Neural cell (in vitro differentiated cells): ENCODE data around the gene FOSL2. TPM values are rescaled to one million over a fixed set of nuclear protein-coding genes. Genes with fewer than 3 reads are reported as not detected.

Experiments used
- H2AFZ ChIP-seq: fragments of 200-600, 300-800 bp; sonication (generic), shearing (Covaris generic); 2 replicates; pipeline ENCODE4 v1.6.0; 2014; ENCODE audit warnings: low read depth, mild to moderate bottlenecking, antibody characterized with exemption, low read length, moderate library complexity
- H3F3A ChIP-seq: fragments of 200-600 bp; shearing (Covaris generic); 2 replicates; pipeline ENCODE4 v1.6.1; 2016; ENCODE audit warnings: mild to moderate bottlenecking, moderate library complexity, mixed read lengths, antibody characterized with exemption, low read length; ENCODE audit not compliant: insufficient read depth, poor library complexity, severe bottlenecking
- H3K27ac ChIP-seq: fragments of 200-600, 300-800 bp; sonication (generic), shearing (Covaris generic); 2 replicates; pipeline ENCODE4 v1.5.1; 2014; ENCODE audit warnings: mild to moderate bottlenecking, low read length, moderate library complexity
- H3K27me3 ChIP-seq: fragments of 300-800, 200-600 bp; sonication (generic), shearing (Covaris generic); 2 replicates; pipeline ENCODE4 v1.6.0; 2014; ENCODE audit warnings: mild to moderate bottlenecking, low read depth, low read length, moderate library complexity; ENCODE audit not compliant: insufficient read depth
- H3K36me3 ChIP-seq: fragments of 300-800, 200-600 bp; sonication (generic), shearing (Covaris generic); 2 replicates; pipeline ENCODE4 v1.5.1; 2014; ENCODE audit warnings: mild to moderate bottlenecking, antibody characterized with exemption, low read length, moderate library complexity; ENCODE audit not compliant: insufficient read depth
- H3K4me2 ChIP-seq: fragments of 300-800, 200-600 bp; sonication (generic), shearing (Covaris generic); 2 replicates; pipeline ENCODE4 v1.6.0; 2014; ENCODE audit warnings: mild to moderate bottlenecking, low read length
- H3K4me3 ChIP-seq: fragments of 300-800, 200-600 bp; sonication (generic), shearing (Covaris generic); 2 replicates; pipeline ENCODE4 v1.5.1; 2014; ENCODE audit warnings: mild to moderate bottlenecking, low read length, moderate library complexity
- H3K79me2 ChIP-seq: fragments of 200-600 bp; shearing (Covaris generic); replicated peaks from 2 replicates; pipeline ENCODE4 v1.6.0; 2014; ENCODE audit warnings: mild to moderate bottlenecking, low read length, moderate library complexity; ENCODE audit not compliant: insufficient read depth
- H3K9ac ChIP-seq: fragments of 300-800, 200-600 bp; sonication (generic), shearing (Covaris generic); 2 replicates; pipeline ENCODE4 v1.6.1; 2016; ENCODE audit warnings: mild to moderate bottlenecking, low read length, mixed read lengths
- H3K9me2 ChIP-seq: fragments of 200-600 bp; shearing (Covaris generic); 2 replicates; pipeline ENCODE4 v1.6.1; 2016; ENCODE audit warnings: mild to moderate bottlenecking, low read length, mixed read lengths; ENCODE audit not compliant: insufficient read depth
- H3K9me3 ChIP-seq: fragments of 200-600, 300-800 bp; sonication (generic), shearing (Covaris generic); 2 replicates; pipeline ENCODE4 v1.6.1; 2016; ENCODE audit warnings: mild to moderate bottlenecking, mixed run types, low read length, moderate library complexity, mixed read lengths
- H4K20me1 ChIP-seq: fragments of 200-600 bp; shearing (Covaris generic); 2 replicates; pipeline ENCODE4 v1.6.1; 2016; ENCODE audit warnings: mild to moderate bottlenecking, mixed run types; ENCODE audit not compliant: insufficient read depth
- EP300 ChIP-seq: fragments of 450-650 bp; conservative IDR thresholded peaks from 2 replicates; pipeline ENCODE4 v1.6.1; 2014; ENCODE audit warnings: antibody characterized with exemption, mild to moderate bottlenecking, moderate library complexity; ENCODE audit not compliant: poor library complexity, severe bottlenecking
- EZH2 ChIP-seq: fragments of 200-600, 300-800 bp; shearing (Covaris generic), sonication (generic); IDR thresholded peaks from 2 replicates; pipeline ENCODE4 v1.6.1; 2014; ENCODE audit warnings: antibody characterized with exemption, low read length, borderline replicate concordance, mild to moderate bottlenecking; ENCODE audit not compliant: insufficient read depth, poor library complexity, severe bottlenecking
- MXI1 ChIP-seq: fragments of 450-650 bp; conservative IDR thresholded peaks from 2 replicates; pipeline ENCODE4 v1.6.1; 2014; ENCODE audit warnings: antibody characterized with exemption, mild to moderate bottlenecking; ENCODE audit not compliant: poor library complexity, severe bottlenecking
- POLR2AphosphoS5 ChIP-seq: IDR thresholded peaks from 2 replicates; pipeline ENCODE4 v1.6.1; 2012
- RAD21 ChIP-seq: fragments of 450-650 bp; conservative IDR thresholded peaks from 2 replicates; pipeline ENCODE4 v1.6.1; 2014; ENCODE audit warnings: antibody characterized with exemption, mild to moderate bottlenecking, moderate library complexity
- REST ChIP-seq: IDR thresholded peaks from 2 replicates; pipeline ENCODE4 v1.6.1; 2012; ENCODE audit warnings: borderline replicate concordance
- SMC3 ChIP-seq: fragments of 450-650 bp; conservative IDR thresholded peaks from 2 replicates; pipeline ENCODE4 v1.6.1; 2014; ENCODE audit warnings: antibody characterized with exemption, mild to moderate bottlenecking, moderate library complexity; ENCODE audit not compliant: poor library complexity
- TAF1 ChIP-seq: IDR thresholded peaks from 2 replicates; pipeline ENCODE4 v1.6.1; 2012; ENCODE audit warnings: low read depth
- polyA plus RNA-seq: library from polyadenylated mRNA; depleted of rRNA; stranded (reverse); fragments of >200 nt; gene quantifications from 2 replicates; pipeline ENCODE4 v1.2.3, GENCODE V29; 2014
- TF ChIP-seq, protein P1 (sequence below): fragments of 450-650 bp; IDR thresholded peaks from 2 replicates; pipeline ENCODE4 v1.5.1; 2014; ENCODE audit warnings: antibody characterized with exemption, mild to moderate bottlenecking, moderate library complexity; ENCODE audit not compliant: poor library complexity, severe bottlenecking

FOSL2 gene
- polyA plus RNA-seq, 1 donor from 2014 or later, result 2.8 TPM

GRCh38 chr2:28382755-28383154, 9.9 kb upstream of the FOSL2 start:
- Histone ChIP-seq H2AFZ (no peak overlapping the region), H3K9me2 (no peaks in the 10 kb centered on the region), H3K9ac (no peak overlapping the region), H3K36me3 (no peaks in the 10 kb centered on the region), H3K27me3 (no peaks in the 10 kb centered on the region), H3K9me3 (no peaks in the 10 kb centered on the region), H3K79me2 (no peaks in the 10 kb centered on the region), H3F3A (no peaks in the 10 kb centered on the region), H3K27ac (no peak overlapping the region), H3K4me3 (no peak overlapping the region), H3K4me2 (no peak overlapping the region), H4K20me1 (no peaks in the 10 kb centered on the region)
- TF ChIP-seq RAD21, result no peak
- TF ChIP-seq TAF1, result no peak
- TF ChIP-seq, protein P1, sequence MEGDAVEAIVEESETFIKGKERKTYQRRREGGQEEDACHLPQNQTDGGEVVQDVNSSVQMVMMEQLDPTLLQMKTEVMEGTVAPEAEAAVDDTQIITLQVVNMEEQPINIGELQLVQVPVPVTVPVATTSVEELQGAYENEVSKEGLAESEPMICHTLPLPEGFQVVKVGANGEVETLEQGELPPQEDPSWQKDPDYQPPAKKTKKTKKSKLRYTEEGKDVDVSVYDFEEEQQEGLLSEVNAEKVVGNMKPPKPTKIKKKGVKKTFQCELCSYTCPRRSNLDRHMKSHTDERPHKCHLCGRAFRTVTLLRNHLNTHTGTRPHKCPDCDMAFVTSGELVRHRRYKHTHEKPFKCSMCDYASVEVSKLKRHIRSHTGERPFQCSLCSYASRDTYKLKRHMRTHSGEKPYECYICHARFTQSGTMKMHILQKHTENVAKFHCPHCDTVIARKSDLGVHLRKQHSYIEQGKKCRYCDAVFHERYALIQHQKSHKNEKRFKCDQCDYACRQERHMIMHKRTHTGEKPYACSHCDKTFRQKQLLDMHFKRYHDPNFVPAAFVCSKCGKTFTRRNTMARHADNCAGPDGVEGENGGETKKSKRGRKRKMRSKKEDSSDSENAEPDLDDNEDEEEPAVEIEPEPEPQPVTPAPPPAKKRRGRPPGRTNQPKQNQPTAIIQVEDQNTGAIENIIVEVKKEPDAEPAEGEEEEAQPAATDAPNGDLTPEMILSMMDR, result no peak
- no peak for TF ChIP-seq EP300
- TF ChIP-seq POLR2AphosphoS5, result no peak
- TF ChIP-seq REST, result no peak
- TF ChIP-seq MXI1, result no peak
- no peak for TF ChIP-seq SMC3
- TF ChIP-seq EZH2, result no peak

GRCh38 chr2:28387082-28387960, 5.3 kb upstream of the FOSL2 start:
- no peaks in the 10 kb centered on the region for H3K79me2 ChIP-seq
- H2AFZ ChIP-seq, result no peak overlapping the region
- no peaks in the 10 kb centered on the region for H3K9me2 ChIP-seq
- no peaks in the 10 kb centered on the region for H3K9me3 ChIP-seq
- TF ChIP-seq POLR2AphosphoS5 (no peak), MXI1 (no peak), REST (no peak)
- no peak overlapping the region for H3K4me2 ChIP-seq
- no peak overlapping the region for H3K9ac ChIP-seq
- H3K27me3 ChIP-seq, result no peaks in the 10 kb centered on the region
- H3K36me3 ChIP-seq, result no peaks in the 10 kb centered on the region
- no peak overlapping the region for H3K4me3 ChIP-seq
- H3F3A ChIP-seq, result no peaks in the 10 kb centered on the region
- no peak overlapping the region for H3K27ac ChIP-seq
- no peaks in the 10 kb centered on the region for H4K20me1 ChIP-seq
